Activated CD8-positive, alpha-beta T cell treated with anti-CD3 and anti-CD28 coated beads, Interleukin-2, amount 10 ng/mL, durations not matched to agents 7 days and 5 days (primary cell): ENCODE data around the gene AFF3. TPM values are rescaled to one million over a fixed set of nuclear protein-coding genes. Genes with fewer than 3 reads are reported as not detected.

Experiments
- ATAC-seq: fragments of 150-1000 bp; cut with Tn5 transposase; one replicate; pipeline ENCODE4 v1.10.0; 2021; ENCODE audit warnings: moderate library complexity
- CTCF ChIA-PET: fragments of 350-600 bp; sonication (Branson Sonifier 250); formaldehyde crosslinking; loops from one replicate; lab custom pipeline; 2021; ENCODE audit warnings: antibody characterized with exemption; lab: Charles Lee
- POLR2A ChIA-PET: fragments of 350-600 bp; sonication (Branson Sonifier 250); formaldehyde crosslinking; loops from one replicate; lab custom pipeline; 2021; ENCODE audit warnings: antibody characterized with exemption; lab: Charles Lee
- DNase-seq: peaks from one replicate; pipeline ENCODE4 v3.0.0-alpha.2; 2020
- H3K27ac Mint-ChIP-seq: one replicate; pipeline ENCODE4 v1.8.0; 2021; ENCODE audit warnings: mild to moderate bottlenecking, mixed read lengths
- H3K27me3 Mint-ChIP-seq: one replicate; pipeline ENCODE4 v1.8.0; 2021; ENCODE audit warnings: low read depth, mixed read lengths
- H3K36me3 Mint-ChIP-seq: one replicate; pipeline ENCODE4 v1.8.0; 2021; ENCODE audit warnings: low read depth, mixed read lengths
- H3K4me1 Mint-ChIP-seq: one replicate; pipeline ENCODE4 v1.8.0; 2021; ENCODE audit warnings: low read depth, mixed read lengths
- H3K4me3 Mint-ChIP-seq: one replicate; pipeline ENCODE4 v1.8.0; 2021; ENCODE audit warnings: mild to moderate bottlenecking, mixed read lengths
- H3K9me3 Mint-ChIP-seq: one replicate; pipeline ENCODE4 v1.8.0; 2022; ENCODE audit warnings: mixed read lengths; ENCODE audit not compliant: insufficient read depth
- total RNA-seq, 2 experiments: library from RNA; stranded (reverse); gene quantifications; one replicate each; pipeline ENCODE4 v1.2.3, GENCODE V29; 2021

The AFF3 gene
- total RNA-seq, 2 experiments from 2014 or later: 7.1 to 7.9 TPM

DNA sequence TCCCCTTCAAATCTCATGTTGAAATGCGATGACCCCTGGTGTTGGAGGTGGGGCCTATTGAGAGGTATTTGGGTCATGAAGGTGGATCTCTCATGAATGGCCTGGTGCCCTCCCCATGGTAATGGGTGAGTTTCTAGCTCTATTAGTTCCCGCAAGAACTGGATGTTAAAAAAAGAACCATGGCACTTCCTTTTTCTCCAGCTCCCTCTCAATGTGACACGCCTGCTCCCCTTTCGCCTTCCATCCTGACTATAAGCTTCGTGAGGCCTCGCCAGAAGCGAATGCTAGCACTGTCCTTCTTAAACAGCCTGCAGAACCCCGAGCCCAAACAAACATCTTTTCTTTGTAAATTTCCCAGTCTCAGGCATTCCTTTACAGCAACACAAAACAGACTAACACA, 349.4 kb downstream of the AFF3 start:
- no peaks in the 10 kb centered on the region for H3K36me3 Mint-ChIP-seq
- no peaks in the 10 kb centered on the region for H3K4me1 Mint-ChIP-seq
- no peak overlapping the region for H3K27ac Mint-ChIP-seq
- ChIA-PET CTCF (interaction anchor here (1.3 to 1.4 kb wide), 2 partner anchors 9 to 234 kb away, joined by 3 to 4 read pairs; no protein-coding TSS in a partner anchor), POLR2A (no interaction called here)
- DNase-seq: no peak
- H3K9me3 Mint-ChIP-seq: peaks cover 5% of the 10 kb centered on the region
- H3K27me3 Mint-ChIP-seq: peaks cover 12% of the 10 kb centered on the region
- ATAC-seq: no peak
- no peak overlapping the region for H3K4me3 Mint-ChIP-seq

DNA sequence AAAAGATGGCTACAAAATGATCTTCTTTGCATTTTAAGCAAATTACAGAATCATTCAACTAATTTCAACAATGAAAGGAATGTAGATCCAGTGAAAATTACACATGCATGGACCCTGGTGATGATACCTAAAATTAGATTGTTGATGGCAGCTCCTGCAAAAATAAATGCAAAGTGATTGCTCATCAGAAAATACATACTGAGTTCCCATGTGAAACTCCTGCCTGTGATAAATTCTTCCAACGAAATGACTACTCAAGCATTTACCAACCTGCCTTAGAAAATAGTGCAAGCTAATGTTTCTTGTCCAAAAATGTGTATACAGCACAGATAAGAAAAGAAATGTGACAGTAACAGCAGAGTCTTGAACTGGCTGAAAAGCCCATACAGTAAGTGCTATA, 352.5 kb downstream of the AFF3 start:
- H3K27me3 Mint-ChIP-seq: peaks cover 7% of the 10 kb centered on the region
- ChIA-PET CTCF (no interaction called here), POLR2A (no interaction called here)
- no peaks in the 10 kb centered on the region for H3K4me1 Mint-ChIP-seq
- no peaks in the 10 kb centered on the region for H3K9me3 Mint-ChIP-seq
- H3K36me3 Mint-ChIP-seq: no peaks in the 10 kb centered on the region
- no peak overlapping the region for H3K4me3 Mint-ChIP-seq
- H3K27ac Mint-ChIP-seq: no peak overlapping the region
- DNase-seq: no peak
- no peak for ATAC-seq

DNA sequence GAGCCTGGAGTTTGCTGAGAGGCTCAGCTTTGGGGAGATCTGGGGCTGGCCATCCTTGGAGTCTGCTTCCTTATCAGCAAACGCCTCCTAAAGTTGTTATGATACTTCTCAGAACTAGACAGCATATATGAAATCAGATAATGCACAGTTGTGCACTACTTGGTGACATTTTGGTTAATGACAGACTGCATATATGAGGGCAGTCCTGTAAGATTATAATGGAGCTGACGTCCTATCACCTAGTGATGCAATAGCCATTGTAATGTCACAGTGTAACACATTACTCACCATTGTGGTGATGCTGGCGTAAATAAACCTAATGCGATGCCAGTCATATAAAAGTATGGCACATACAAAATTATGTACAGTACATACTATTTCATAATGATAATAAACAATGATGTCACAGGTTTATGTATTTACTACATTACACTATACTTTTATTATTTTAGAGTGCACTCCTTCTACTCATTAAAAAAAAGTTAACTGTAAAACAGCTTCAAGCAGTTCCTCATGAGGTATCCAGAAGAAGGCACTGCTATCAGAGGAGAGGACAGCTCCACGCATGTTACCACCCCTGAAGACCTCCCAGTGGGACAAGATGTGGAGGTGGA, 354.5 kb downstream of the AFF3 start:
- CTCF ChIA-PET: no interaction called here
- Mint-ChIP-seq H3K4me1 (no peaks in the 10 kb centered on the region), H3K9me3 (no peaks in the 10 kb centered on the region), H3K4me3 (no peak overlapping the region), H3K27me3 (no peaks in the 10 kb centered on the region), H3K36me3 (no peaks in the 10 kb centered on the region), H3K27ac (no peak overlapping the region)
- ATAC-seq (no peak), DNase-seq (no peak)
- POLR2A ChIA-PET: no interaction called here

DNA sequence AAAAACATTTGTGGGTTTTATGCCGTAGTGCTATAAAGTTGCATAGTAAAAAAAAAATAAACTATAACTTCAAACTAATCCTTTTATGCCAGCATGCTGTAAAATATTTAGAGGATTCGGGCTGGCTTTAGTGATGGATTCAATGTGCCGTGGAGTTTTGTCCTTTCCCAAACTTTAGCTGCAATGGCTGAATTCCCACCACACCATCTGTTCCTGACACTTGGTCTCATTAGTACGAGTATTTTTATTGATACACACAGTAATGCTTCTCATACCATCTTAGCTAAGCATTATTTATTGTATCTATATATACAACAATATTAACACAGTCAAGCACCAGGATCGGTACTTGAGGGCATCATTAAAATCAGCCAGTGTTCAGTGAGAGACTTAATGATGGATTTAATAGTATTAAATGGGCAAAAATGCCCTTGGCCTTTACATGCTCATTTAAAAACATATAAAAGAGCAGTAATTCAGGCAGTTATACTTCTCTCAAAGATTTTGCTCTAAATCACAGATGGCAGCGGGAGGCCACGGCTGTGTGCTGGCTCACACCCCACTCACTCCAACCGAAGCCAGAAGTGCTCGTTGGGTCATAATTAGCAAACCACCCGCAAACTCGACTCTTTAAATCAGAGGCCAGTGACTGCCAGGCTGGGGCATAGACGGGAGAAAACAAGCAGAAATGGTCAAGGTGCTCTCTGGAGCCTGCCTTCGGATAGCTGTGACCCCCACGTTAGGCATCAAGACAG, 355.6 kb downstream of the AFF3 start:
- Mint-ChIP-seq H3K4me3 (no peak overlapping the region), H3K27me3 (no peaks in the 10 kb centered on the region), H3K27ac (no peak overlapping the region), H3K36me3 (no peaks in the 10 kb centered on the region), H3K9me3 (no peaks in the 10 kb centered on the region), H3K4me1 (no peaks in the 10 kb centered on the region)
- POLR2A ChIA-PET: no interaction called here
- DNase-seq: no peak
- no peak for ATAC-seq
- CTCF ChIA-PET: no interaction called here

DNA sequence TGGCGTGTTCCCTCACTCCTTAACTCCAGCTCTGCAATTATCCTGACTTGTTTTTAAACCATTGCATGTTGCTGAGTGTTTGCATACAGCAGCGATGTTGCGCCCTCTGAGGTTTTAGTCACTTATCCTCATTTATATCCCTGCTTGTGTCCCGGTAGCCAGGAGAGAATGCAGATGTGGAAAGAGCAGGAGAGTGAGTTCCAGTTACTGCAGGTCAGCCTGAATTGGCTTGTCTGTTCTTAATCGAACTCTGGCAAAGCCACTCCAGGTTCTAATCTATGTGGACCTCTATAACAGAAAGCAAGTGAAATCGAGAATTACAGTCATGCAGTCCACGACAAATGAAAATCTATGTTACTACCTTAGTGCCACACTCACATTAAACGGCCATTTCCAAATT, 357.4 kb downstream of the AFF3 start:
- Mint-ChIP-seq H3K36me3 (no peaks in the 10 kb centered on the region), H3K27ac (no peak overlapping the region), H3K4me1 (no peaks in the 10 kb centered on the region), H3K4me3 (no peak overlapping the region), H3K9me3 (no peaks in the 10 kb centered on the region), H3K27me3 (no peaks in the 10 kb centered on the region)
- ATAC-seq (no peak), DNase-seq (no peak)
- CTCF ChIA-PET: no interaction called here
- POLR2A ChIA-PET: no interaction called here

DNA sequence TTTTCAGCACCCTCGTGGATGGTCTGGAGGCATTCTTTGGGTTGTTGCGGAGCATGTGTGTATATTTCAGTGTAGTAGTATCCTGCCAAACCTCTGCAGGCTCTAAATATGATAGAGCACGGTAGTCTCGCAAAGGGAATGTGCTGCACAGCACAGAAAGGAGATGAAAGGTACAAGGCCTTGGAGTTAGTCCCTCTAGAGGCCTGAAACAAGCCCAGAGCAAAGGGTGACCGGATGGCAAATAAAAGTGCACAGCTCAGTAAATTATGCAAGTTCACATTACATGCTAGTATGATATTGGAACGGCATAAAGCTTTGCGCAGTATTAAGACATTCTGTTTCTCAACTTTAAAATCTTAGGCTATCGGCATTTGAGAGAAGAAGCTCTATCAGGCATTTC, 358.1 kb downstream of the AFF3 start:
- H3K27ac Mint-ChIP-seq: no peak overlapping the region
- no peaks in the 10 kb centered on the region for H3K36me3 Mint-ChIP-seq
- H3K27me3 Mint-ChIP-seq: no peaks in the 10 kb centered on the region
- H3K4me3 Mint-ChIP-seq: no peak overlapping the region
- DNase-seq (no peak), ATAC-seq (no peak)
- ChIA-PET CTCF (no interaction called here), POLR2A (no interaction called here)
- H3K9me3 Mint-ChIP-seq: no peaks in the 10 kb centered on the region
- no peaks in the 10 kb centered on the region for H3K4me1 Mint-ChIP-seq

DNA sequence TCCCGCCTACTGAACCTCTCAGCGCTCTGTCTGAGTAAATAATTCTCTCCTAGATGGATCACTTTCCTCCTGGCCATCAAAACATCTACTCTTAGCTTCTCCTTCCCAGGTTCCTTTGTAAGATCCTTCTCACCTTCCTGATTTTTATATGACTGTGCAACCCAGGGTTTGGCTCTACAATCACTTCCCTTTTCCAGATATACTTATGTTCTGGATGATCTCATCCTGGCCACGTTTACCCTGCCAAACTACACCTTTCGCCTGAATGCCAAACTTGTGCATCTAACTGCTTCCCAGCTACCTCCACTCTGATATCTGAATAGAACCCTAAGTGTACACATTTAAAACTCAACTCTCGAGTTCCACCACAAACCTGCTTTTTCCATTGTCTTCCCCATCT, 362.1 kb downstream of the AFF3 start:
- ChIA-PET CTCF (no interaction called here), POLR2A (no interaction called here)
- Mint-ChIP-seq H3K36me3 (no peaks in the 10 kb centered on the region), H3K27ac (no peak overlapping the region), H3K9me3 (no peaks in the 10 kb centered on the region), H3K27me3 (no peaks in the 10 kb centered on the region), H3K4me1 (no peaks in the 10 kb centered on the region), H3K4me3 (no peak overlapping the region)
- ATAC-seq: no peak
- DNase-seq: no peak

DNA sequence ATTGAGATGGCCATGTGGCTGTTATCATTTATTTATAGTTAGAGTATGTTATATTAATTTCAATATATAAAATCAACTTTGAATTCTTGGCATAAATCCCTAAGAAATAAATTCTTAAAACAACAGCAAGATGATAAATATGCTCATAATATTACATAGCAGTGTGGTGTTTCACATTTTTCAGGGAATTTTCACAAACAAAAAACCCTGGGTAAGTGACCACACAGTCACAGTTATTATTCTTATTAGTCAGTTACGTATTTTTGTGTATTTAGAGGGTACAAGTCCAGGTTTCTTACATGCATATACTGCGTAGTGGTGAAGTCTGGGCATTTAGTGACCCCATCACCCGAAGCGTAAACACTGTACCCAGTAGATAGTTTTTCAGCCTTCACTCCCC, 363.1 kb downstream of the AFF3 start:
- Mint-ChIP-seq H3K4me3 (no peak overlapping the region), H3K27me3 (no peaks in the 10 kb centered on the region), H3K36me3 (no peaks in the 10 kb centered on the region), H3K4me1 (no peaks in the 10 kb centered on the region), H3K27ac (no peak overlapping the region), H3K9me3 (no peaks in the 10 kb centered on the region)
- ChIA-PET CTCF (no interaction called here), POLR2A (no interaction called here)
- ATAC-seq (no peak), DNase-seq (no peak)

DNA sequence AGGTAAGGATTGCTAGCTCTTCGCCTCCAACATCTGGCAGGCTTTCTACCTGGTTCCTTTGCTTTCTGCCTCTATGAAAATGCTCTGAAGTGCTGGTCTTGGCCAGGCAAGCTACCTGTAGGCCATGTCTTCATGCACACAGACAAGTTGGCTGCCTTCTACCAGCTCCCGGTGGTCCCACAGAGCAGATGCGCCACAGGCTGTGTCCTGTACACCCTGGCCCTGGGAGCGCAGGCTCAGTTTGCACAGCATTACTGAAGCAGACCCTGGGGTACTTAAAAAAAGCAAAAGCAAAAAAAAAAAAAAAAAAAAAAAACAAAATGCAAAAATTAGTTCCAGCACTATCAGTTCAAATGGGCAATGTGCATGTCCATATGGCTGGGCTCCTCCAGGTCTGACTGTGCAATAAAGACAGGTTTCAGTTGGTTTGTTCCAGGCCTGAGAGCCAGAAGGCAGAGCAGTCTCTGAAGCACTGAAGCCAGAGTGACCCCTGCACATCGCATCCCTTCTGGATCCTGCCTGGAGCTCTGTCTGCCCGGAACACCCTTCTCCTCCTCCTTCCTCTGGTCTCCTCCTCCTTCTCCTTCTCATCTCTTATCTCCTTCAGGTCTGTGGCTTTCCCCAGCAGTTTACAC, 364.6 kb downstream of the AFF3 start:
- CTCF ChIA-PET: no interaction called here
- H3K27ac Mint-ChIP-seq: no peak overlapping the region
- H3K4me3 Mint-ChIP-seq: no peak overlapping the region
- no peaks in the 10 kb centered on the region for H3K36me3 Mint-ChIP-seq
- H3K9me3 Mint-ChIP-seq: no peaks in the 10 kb centered on the region
- ATAC-seq (no peak), DNase-seq (no peak)
- no peaks in the 10 kb centered on the region for H3K4me1 Mint-ChIP-seq
- no peaks in the 10 kb centered on the region for H3K27me3 Mint-ChIP-seq
- POLR2A ChIA-PET: no interaction called here

DNA sequence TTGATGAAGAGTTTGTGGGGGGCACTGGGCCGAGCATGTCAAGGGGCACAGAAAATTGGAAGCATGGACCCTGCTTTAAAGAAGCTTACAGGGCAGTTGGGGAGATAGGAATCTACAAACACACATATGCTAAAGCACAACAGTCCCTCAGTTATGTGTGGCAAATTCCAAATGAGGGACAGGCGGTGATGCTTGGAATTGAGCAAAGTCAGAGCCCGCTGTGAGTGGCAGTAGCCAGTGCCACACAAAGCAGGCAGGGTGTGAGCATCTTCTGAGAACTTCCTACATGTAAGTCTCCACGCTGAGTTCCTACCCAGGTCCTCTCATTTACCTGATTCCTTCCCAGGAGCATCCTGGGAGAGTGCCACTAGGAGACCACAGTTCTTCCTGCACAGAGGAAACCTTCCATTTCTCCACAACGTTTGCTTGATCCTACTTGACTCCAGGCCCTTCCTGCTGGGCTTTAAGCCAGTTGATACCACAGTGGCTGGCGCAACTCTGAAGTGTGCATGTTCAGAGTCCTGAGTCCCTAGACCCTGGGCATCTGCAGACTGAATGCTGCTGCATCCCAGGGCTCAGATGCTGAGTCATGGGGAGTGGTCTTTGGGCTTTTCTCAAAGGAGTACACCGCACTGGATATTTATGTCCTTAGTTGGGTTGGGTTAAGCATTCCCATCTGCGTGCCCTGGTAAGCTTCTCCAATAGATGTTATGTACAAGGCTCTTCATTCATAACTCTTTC, 365.3 kb downstream of the AFF3 start:
- no peak for ATAC-seq
- H3K36me3 Mint-ChIP-seq: no peaks in the 10 kb centered on the region
- H3K27ac Mint-ChIP-seq: no peak overlapping the region
- CTCF ChIA-PET: no interaction called here
- no peaks in the 10 kb centered on the region for H3K4me1 Mint-ChIP-seq
- H3K27me3 Mint-ChIP-seq: no peaks in the 10 kb centered on the region
- H3K4me3 Mint-ChIP-seq: no peak overlapping the region
- POLR2A ChIA-PET: no interaction called here
- H3K9me3 Mint-ChIP-seq: no peaks in the 10 kb centered on the region
- DNase-seq: no peak

DNA sequence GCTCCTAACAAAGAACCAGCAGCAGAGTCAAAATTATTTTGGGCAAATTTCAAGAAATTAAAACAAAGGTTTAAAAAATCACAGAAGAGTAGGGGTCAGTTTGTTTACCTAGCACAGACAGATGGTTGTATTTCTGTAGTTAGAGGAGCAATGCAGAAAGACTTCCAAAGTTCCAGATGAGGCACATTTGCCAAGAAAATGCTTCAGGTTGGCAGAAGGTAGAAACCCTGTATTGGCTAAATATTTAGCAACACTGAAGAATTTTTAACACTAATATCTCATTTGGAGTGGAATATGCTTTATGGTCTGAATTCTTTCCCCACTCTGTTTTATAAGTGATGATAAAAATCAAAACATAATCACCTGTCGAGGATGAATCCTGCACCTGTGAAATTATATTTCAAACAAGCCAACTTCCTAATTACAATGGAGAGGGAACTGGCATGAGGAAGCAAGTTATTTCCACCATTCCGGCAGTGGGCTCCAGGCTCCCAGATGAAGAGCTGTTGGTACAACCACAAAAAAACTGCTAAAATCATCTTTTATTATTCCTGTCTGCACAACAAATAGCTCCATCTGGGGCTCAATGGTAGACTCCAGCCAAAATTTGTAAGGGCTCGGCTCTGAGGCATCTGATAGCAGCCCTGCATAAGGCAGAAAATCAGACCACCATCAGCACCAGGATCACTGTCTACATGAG, 366.0 kb downstream of the AFF3 start:
- Mint-ChIP-seq H3K27me3 (no peaks in the 10 kb centered on the region), H3K36me3 (no peaks in the 10 kb centered on the region), H3K9me3 (no peaks in the 10 kb centered on the region), H3K27ac (no peak overlapping the region), H3K4me1 (no peaks in the 10 kb centered on the region), H3K4me3 (no peak overlapping the region)
- ATAC-seq: no peak
- ChIA-PET CTCF (no interaction called here), POLR2A (no interaction called here)
- DNase-seq: no peak
